ENCODE results near the gene FAM177B.

FAM177B gene

DNA sequence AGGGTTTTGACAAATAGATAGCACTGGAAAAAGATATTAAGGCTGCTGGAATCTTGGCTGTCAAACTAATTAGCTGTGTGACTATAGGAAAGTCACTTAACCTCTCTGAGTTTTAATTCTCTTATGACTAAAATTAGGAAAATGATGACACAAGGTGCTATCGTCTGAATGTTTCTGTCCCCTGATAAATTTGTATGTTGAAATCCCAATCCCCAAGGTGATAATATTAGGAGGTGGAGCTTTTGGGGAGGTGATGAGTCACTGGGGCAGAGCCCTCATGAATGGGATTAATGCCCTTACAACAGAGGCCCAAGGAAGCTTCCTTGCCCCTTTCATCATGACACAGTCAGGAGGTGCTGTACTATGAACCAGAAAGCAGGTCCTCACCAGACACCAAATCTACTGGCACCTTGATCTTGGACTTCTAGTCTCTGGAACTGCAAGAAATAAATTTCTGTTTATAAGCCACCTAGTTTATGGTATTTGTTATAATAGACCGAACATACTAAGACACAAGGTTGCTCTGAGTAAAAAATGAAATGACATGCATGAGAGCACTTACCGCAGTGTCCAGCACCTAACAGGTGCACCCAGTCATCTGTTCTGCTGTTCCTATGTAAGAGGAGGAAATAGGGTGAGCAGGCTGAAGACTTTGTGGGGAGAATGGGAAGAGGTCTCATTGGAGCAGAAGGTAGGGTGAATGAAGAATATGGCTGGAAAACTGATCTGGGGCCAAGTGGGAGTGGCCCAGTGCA is 51.6 kb downstream of the FAM177B start:
- DNase-seq: no peak

DNA sequence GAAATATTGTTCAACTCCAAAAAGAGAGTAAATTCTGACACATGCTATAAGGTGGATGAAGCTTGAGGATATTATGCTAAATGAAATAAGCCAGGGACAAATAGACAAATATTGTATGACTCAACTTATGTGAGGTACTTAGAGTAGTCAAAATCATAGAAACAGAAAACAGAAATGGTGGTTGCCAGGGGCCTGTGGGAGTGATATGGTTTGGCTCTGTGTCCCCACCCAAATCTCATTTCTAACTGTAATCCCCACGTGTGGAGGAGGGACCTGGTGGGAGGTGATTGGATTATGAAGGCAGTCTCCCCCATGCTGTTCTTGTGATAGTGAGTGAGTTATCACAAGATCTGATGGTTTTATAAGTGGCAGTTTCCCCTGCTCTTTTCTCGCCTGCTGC is 53.1 kb downstream of the FAM177B start:
- peak; percentile 11 for DNase-seq

DNA sequence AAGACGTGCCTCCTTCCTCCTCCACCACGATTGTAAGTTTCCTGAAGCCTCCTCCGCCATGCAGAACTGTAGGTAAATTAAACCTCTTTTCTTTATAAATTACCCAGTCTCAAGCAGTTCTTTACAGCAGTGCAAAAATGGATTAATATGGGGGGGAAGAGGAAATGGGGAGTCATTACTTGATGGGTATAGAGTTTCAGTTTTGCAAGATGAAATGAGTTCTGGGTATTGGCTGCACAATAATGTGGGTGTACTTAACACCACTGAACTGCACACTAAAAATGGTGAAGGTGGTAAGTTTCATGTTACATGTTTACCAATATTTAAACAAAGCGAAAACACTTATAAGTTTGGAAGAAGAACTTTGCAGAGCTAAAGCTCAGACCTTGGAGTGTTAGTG is 53.5 kb downstream of the FAM177B start:
- no peak for DNase-seq

DNA sequence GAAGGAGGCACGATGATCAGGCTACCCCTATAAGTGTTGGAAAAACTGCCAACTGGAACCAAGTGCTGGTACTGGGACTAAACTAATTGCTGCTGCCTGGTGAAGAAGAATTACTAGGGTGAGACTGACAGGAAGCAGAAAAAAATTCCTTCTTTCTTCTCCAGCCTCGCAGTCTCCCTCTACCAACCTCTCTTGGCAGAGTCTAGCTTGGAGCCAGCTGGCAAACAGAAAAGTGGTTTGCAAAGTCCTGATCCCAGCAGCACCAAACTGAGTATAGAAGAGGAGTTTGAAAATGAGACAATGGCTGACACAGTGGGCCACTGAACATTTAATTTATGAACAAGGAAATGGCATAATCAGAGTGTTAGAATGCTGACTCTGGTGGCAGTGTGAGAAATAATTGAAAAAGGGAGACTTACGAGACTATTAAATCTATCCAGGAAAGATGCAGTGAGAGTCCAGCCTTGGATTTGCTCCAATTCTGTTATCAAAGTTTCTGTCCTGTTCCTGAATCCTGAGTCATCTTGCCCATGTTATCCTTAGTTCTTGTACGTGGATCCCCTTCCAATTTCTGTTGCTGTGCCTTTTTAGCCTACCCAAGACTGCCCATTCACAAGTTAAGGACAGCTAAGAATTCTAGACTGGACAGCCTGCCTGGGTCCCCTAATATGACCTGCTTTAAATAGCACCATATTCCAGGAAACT is 54.2 kb downstream of the FAM177B start:
- no peak for DNase-seq

DNA sequence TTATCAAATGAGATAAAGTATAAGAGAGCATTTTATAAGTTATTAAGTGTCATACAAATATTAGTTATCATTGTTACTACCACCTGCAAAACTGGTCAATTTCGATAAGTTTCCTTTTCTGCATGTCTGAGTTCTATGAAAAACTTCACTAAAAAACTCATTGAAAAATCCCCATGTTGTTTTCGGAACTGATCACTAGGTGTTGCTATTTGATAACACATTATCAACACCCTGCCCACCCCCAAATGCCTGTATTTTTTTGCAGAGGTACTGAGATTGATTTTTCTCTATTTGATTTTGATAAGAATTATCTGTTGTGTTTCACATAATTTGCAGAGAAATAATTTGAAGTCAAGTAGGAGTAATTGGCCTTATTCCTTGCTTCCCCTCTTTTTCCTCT is 55.7 kb downstream of the FAM177B start:
- no peak for DNase-seq

DNA sequence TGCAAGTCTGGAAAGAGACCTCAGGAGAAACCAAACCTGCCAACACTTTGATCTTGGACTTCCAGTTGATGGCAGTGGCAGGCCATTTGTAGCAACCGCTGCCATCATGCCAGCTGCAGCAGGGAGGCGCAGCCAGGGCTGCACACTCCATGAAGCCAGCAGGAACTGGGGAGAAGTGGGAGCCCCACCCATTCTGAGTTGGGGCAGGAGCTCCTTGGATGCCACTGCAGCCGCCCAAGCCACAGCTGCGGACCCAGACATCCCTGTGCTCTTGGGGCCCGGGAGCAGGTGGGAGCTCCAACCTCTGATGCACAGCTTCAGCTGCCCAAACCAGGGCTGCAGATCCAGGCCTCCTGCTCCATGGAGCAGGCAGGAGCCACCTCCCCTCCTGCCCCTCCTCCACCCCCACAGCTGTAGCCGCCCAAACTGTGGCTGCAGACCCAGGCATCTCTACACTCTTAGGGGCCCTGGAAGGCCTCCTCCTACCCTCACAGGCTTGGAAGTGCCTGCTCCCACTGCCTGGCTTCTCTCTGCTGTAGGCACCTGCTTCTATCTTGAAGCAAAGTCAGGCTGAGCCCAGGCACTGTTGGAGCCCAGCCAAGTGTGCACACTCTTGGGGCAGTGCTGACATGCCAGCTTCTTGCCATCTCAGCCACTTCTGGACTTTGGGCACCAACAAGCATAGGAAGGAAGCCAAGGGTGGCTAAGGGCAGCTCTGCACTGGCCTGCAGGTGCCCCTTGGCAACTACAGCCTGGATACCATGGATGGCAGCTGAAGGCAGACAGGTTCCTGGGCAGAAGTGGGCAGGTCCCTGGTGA is 57.9 kb downstream of the FAM177B start:
- no peak for DNase-seq

DNA sequence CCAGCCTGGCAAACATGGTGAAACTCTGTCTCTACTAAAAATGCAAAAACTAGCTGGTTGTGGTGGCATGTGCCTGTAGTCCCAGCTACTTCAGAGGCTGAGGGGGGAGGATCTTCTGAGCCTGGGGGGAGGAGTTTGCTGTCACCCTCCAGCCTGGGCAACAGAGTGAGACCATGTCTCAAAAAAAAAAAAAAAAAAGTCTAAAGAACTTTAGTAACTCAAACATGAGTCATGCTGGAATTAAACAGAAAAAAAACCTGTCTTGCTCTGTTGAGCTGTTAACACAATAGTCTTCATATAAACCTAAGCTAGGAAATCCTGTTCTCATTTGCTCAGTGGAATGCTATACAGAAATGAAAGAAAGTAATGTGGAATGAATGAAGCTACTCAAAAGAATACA is 61.1 kb downstream of the FAM177B start:
- no peak for DNase-seq

DNA sequence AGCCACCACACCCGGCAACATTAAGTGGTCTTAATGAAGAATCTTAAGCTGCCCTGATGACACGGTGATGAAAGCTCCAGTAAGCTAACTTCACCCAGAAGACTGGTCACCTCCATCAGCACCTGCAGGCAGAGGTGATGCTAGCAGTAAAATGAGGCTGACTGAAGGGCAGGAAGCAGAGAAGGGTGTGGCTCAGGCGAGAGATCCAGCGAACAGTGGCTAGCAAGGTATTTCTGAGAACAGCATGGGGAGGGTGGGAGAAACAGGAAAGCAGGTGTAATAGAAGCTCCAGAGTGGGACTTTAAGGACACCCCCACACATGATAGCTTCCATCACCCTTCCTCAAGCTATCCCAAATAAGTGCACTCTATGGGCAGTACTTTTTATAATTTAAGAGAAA is 62.0 kb downstream of the FAM177B start:
- no peak for DNase-seq

Measured in activated CD4-positive, alpha-beta T cell treated with anti-CD3 and anti-CD28 coated beads for 48 hours (primary cell).